HG03521 (cell line): ENCODE results near the gene OR4D6.

Experiments used
- ATAC-seq: cut with Tn5 transposase; IDR thresholded peaks from one replicate; pipeline ENCODE4 v1.9.1; 2021; ENCODE audit warnings: mild to moderate bottlenecking, moderate library complexity; ENCODE audit not compliant: unreplicated experiment

Gene OR4D6

DNA sequence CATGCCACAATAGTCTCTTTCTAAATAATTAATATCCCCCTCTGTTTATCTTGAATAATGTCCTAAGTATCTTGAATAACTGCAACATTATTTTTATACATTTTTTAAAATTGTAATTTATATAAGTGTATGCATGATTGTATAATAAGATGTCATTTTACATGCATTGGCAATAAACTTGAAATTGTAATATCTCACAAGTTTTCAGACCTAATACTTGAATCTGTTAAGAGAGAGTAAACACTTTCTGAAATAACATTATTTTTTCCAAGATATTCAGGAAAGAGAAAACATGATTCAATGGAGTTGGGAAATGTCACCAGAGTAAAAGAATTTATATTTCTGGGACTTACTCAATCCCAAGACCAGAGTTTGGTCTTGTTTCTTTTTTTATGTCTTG lies 46.5 kb downstream of the OR4D6 start, which contains the start of gene OR4D11:
OR4D11 (plus strand) TSS at position 301 of the 400 bp plus-strand sequence; CDS start at position 301, 0 bp downstream.
- ATAC-seq: no peak
